Brain pericyte (primary cell): ENCODE measurements around the gene VSTM2L.
"Not testable (repeated sequence)": the region's sequence is repeated elsewhere in the genome, so short reads cannot be mapped to it uniquely, and the experiment has no call there.

Source experiments
- DNase-seq: peaks from one replicate; pipeline ENCODE4 v3.0.0-alpha.2; 2012; ENCODE audit warnings: low read depth, low spot score

Gene VSTM2L

GRCh38 chr20:37963483-37963882 lies 60.6 kb downstream of the VSTM2L start:
- DNase-seq, result not testable (repeated sequence)

- no peak for DNase-seq
Observed at GRCh38 chr20:37968841-37969401, 66.0 kb downstream of the VSTM2L start.

- no peak for DNase-seq
Observed at GRCh38 chr20:37969949-37970855, 67.3 kb downstream of the VSTM2L start.

- no peak for DNase-seq
Observed at GRCh38 chr20:37970856-37971245, 67.9 kb downstream of the VSTM2L start.

- DNase-seq, result no peak
Observed at GRCh38 chr20:37971561-37972127, 68.7 kb downstream of the VSTM2L start.

- no peak for DNase-seq
Observed at GRCh38 chr20:37972256-37973058, 69.5 kb downstream of the VSTM2L start.

GRCh38 chr20:37973059-37973910 lies 70.4 kb downstream of the VSTM2L start:
- DNase-seq, result no peak

- DNase-seq, result no peak
Observed at GRCh38 chr20:37976887-37977286, 74.0 kb downstream of the VSTM2L start.

- no peak for DNase-seq
Observed at GRCh38 chr20:37977338-37977737, 74.4 kb downstream of the VSTM2L start.

- no peak for DNase-seq
Observed at GRCh38 chr20:37977786-37978185, 74.9 kb downstream of the VSTM2L start.

GRCh38 chr20:37979021-37979985 lies 76.4 kb downstream of the VSTM2L start:
- DNase-seq, result no peak

GRCh38 chr20:37980383-37980782 lies 77.5 kb downstream of the VSTM2L start:
- DNase-seq, result no peak

- DNase-seq, result no peak
Observed at GRCh38 chr20:37980876-37981275, 77.9 kb downstream of the VSTM2L start.

GRCh38 chr20:37981568-37981967 lies 78.6 kb downstream of the VSTM2L start:
- no peak for DNase-seq

GRCh38 chr20:37983286-37983685 lies 80.4 kb downstream of the VSTM2L start:
- no peak for DNase-seq

- no peak for DNase-seq
Observed at GRCh38 chr20:37984018-37984785, 81.3 kb downstream of the VSTM2L start.

- no peak for DNase-seq
Observed at GRCh38 chr20:37986044-37986858, 83.3 kb downstream of the VSTM2L start.
